OCI-LY7 (cell line): ENCODE measurements around the gene SAPCD2.

Experiments
- EZH2phosphoT487 ChIP-seq: fragments of 200-600 bp; sonication (generic); IDR thresholded peaks from 2 replicates; pipeline ENCODE4 v1.6.1; 2018; ENCODE audit warnings: low read depth, borderline replicate concordance, mild to moderate bottlenecking, mixed run types, antibody characterized with exemption, low read length, moderate library complexity, mixed read lengths
- TF ChIP-seq, protein P1 (sequence below): fragments of 200-600 bp; sonication (generic); conservative IDR thresholded peaks from 2 replicates; pipeline ENCODE4 v1.5.1; 2014; ENCODE audit warnings: mild to moderate bottlenecking, antibody characterized with exemption, low read length, moderate library complexity, mixed read lengths

DNA sequence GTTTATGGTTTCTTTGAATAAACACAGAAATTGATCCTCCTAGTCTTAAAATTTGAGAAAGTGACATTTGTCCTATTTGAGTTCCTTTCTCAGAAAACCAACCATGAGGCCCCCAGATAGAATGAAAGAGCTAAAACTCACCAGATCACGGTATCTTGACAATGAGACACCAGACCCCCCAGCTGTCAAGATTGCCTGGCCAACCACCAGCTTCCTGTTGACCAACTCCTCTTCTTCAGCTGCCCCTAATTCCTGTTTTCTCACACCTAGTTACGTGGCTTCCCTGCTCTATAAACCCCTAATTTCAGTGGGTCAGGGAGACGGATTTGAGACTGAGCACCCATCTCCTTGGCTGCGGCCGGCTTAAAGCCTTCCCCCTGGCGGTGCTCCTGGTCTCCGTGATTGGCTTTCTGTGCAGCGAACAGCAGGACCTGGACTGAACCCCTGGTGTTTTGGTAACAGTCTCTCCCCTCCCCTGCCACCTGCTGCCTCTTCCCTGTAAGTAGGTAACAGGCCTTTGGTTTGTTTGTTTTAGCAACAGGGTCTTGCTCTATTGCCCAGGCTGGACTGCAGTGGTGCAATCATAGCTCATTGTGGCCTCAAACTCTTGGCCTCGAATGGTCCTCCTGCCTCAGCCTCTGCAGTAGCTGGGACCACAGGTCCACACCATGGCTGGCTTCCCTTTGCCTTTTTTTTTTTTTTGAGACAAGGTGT lies 11.7 kb downstream of the SAPCD2 start:
- TF ChIP-seq, protein P1, sequence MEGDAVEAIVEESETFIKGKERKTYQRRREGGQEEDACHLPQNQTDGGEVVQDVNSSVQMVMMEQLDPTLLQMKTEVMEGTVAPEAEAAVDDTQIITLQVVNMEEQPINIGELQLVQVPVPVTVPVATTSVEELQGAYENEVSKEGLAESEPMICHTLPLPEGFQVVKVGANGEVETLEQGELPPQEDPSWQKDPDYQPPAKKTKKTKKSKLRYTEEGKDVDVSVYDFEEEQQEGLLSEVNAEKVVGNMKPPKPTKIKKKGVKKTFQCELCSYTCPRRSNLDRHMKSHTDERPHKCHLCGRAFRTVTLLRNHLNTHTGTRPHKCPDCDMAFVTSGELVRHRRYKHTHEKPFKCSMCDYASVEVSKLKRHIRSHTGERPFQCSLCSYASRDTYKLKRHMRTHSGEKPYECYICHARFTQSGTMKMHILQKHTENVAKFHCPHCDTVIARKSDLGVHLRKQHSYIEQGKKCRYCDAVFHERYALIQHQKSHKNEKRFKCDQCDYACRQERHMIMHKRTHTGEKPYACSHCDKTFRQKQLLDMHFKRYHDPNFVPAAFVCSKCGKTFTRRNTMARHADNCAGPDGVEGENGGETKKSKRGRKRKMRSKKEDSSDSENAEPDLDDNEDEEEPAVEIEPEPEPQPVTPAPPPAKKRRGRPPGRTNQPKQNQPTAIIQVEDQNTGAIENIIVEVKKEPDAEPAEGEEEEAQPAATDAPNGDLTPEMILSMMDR, result no peak
- no peak for TF ChIP-seq EZH2phosphoT487
